ENCODE measurements around the gene CDK10. TPM values are rescaled to one million over a fixed set of nuclear protein-coding genes. Genes with fewer than 3 reads are reported as not detected.

The CDK10 gene
- total and polyA plus RNA-seq, 9 of the 15 experiments (the other 6 are each of a cell fraction or from before 2014, with no cell fraction given), result 2.0 to 85.1 (median 40.1) TPM

GRCh38 chr16:89637379-89637778 is 49.1 kb upstream of the CDK10 start:
- no peaks in the 10 kb centered on the region for H3K36me3 ChIP-seq (ENCODE audit: control insufficient read depth, insufficient read depth, low read length)
- H3K4me2 ChIP-seq (ENCODE audit: insufficient read depth, low read length), result no peak overlapping the region
- H3K4me3 ChIP-seq, result no peak overlapping the region
- no peaks in the 10 kb centered on the region for H3K9me3 ChIP-seq (replicated peaks; ENCODE audit: control insufficient read depth, insufficient read depth, low read depth, low read length)
- 2% methylated on average over 7 of the region's 10 CpGs for WGBS (ENCODE audit: insufficient coverage, low coverage, missing lambda C conversion rate)
- DNase-seq (ENCODE audit: extremely low read depth in 1 of 4, low spot score in 3 of 4) (peak; percentile 34 to 64 (median 49)), FAIRE-seq (peak; percentile 35), ATAC-seq (peak; percentile 48; the same call in 2 of the 3 replicates)
- peaks cover 5 to 30% of the 10 kb centered on the region in 2 experiments for H3K27me3 ChIP-seq (ENCODE audit: control insufficient read depth in 2 of 2, insufficient read depth in 2 of 2, low read length in 2 of 2)
- no peak overlapping the region for H3K27ac ChIP-seq (ENCODE audit: extremely low read depth, low read depth, low read length)
- H3K9me1 ChIP-seq (ENCODE audit: control insufficient read depth, insufficient read depth, low read length), result no peaks in the 10 kb centered on the region
- H3K4me1 ChIP-seq (replicated peaks in 1 of 2; ENCODE audit: control insufficient read depth in 2 of 2, insufficient read depth in 2 of 2, low read length in 2 of 2), result peaks cover 0 to 49% of the 10 kb centered on the region in 2 experiments; a peak in 2 of 5 replicates
- POLR2A ChIA-PET, result interaction anchor here (0.6 kb wide), 2 partner anchors 10 kb away, joined by 3 read pairs; no protein-coding TSS in a partner anchor
- CTCF ChIA-PET (ENCODE audit: low intra/inter-chr PET ratio), result interaction anchor here (0.6 kb wide), 1 partner anchor 390 kb away, joined by 4 read pairs; no protein-coding TSS in a partner anchor
- in situ Hi-C loops (cut with MboI), result no loop called here
- H4K20me1 ChIP-seq (replicated peaks; ENCODE audit: control insufficient read depth, insufficient read depth, low read length), result no peaks in the 10 kb centered on the region
- intact Hi-C loops (cut with micrococcal nuclease), result loop anchor here (5.0 kb wide), 1 partner anchor 35 kb away; no protein-coding TSS in a partner anchor
- no peak overlapping the region for H2AFZ ChIP-seq (ENCODE audit: low read depth, low read length)
- H3K9ac ChIP-seq (ENCODE audit: insufficient read depth in 1 of 2, low read depth in 2 of 2, low read length in 2 of 2), result peak overlapping the region in 1 of 2 experiments; percentile 26; a peak in 2 of 4 replicates
- H3K79me2 ChIP-seq (ENCODE audit: control insufficient read depth, insufficient read depth, low read length), result no peaks in the 10 kb centered on the region
- TF ChIP-seq LARP7 (IDR thresholded peaks at IDR 0.05), result no peak
- peak in 2 of 3 experiments; percentile 28 to 51; a peak in 4 of 6 replicates for TF ChIP-seq CTCF (IDR thresholded peaks at IDR 0.05 in 2 of 3, conservative IDR thresholded peaks at IDR 0.05 in 1 of 3; ENCODE audit: insufficient read depth in 2 of 3, low read depth in 1 of 3, low read length in 3 of 3)
- no TSS peak for BruUV-seq (replicated peaks)

- no peak overlapping the region for H2AFZ ChIP-seq (ENCODE audit: low read depth, low read length)
- no peak overlapping the region for H3K4me2 ChIP-seq (ENCODE audit: insufficient read depth, low read length)
- in situ Hi-C loops (cut with MboI), result no loop called here
- H3K27me3 ChIP-seq (ENCODE audit: control insufficient read depth in 2 of 2, insufficient read depth in 2 of 2, low read length in 2 of 2), result peaks cover 0 to 19% of the 10 kb centered on the region in 2 experiments; a peak in 2 of 5 replicates
- H3K79me2 ChIP-seq (ENCODE audit: control insufficient read depth, insufficient read depth, low read length), result no peaks in the 10 kb centered on the region
- ATAC-seq (no peak), DNase-seq (ENCODE audit: extremely low read depth in 1 of 4, low spot score in 3 of 4) (no peak), FAIRE-seq (no peak)
- BruUV-seq (replicated peaks), result no TSS peak
- H3K4me3 ChIP-seq, result no peak overlapping the region
- ChIA-PET CTCF (ENCODE audit: low intra/inter-chr PET ratio) (interaction anchor here (0.6 kb wide), 1 partner anchor 13 kb away, joined by 3 read pairs; no protein-coding TSS in a partner anchor), POLR2A (interaction anchor here (0.7 kb wide), 1 partner anchor 27 kb away, joined by 3 read pairs; no protein-coding TSS in a partner anchor)
- TF ChIP-seq SMARCE1 (IDR thresholded peaks at IDR 0.05), result no peak
- WGBS (ENCODE audit: insufficient coverage, low coverage, missing lambda C conversion rate), result 19% methylated on average over 6 of the region's 10 CpGs
- H3K9me1 ChIP-seq (ENCODE audit: control insufficient read depth, insufficient read depth, low read length), result no peaks in the 10 kb centered on the region
- no peak overlapping the region for H3K9ac ChIP-seq (ENCODE audit: insufficient read depth in 1 of 2, low read depth in 2 of 2, low read length in 2 of 2)
- intact Hi-C loops (cut with micrococcal nuclease), result loop anchor here (5.0 kb wide), 1 partner anchor 36 kb away; no protein-coding TSS in a partner anchor
- peaks cover 0 to 50% of the 10 kb centered on the region in 2 experiments; a peak in 2 of 5 replicates for H3K4me1 ChIP-seq (replicated peaks in 1 of 2; ENCODE audit: control insufficient read depth in 2 of 2, insufficient read depth in 2 of 2, low read length in 2 of 2)
- no peaks in the 10 kb centered on the region for H3K9me3 ChIP-seq (replicated peaks; ENCODE audit: control insufficient read depth, insufficient read depth, low read depth, low read length)
- no peaks in the 10 kb centered on the region for H4K20me1 ChIP-seq (replicated peaks; ENCODE audit: control insufficient read depth, insufficient read depth, low read length)
- H3K27ac ChIP-seq (ENCODE audit: extremely low read depth, low read depth, low read length), result no peak overlapping the region
- no peaks in the 10 kb centered on the region for H3K36me3 ChIP-seq (ENCODE audit: control insufficient read depth, insufficient read depth, low read length)
Observed at GRCh38 chr16:89638455-89638854, 48.0 kb upstream of the CDK10 start.
